GM23338 (cell line): Measurements from ENCODE around the gene STRIP1. TPM values are rescaled to one million over a fixed set of nuclear protein-coding genes. Genes with fewer than 3 reads are reported as not detected.

ENCODE experiments used
- ATAC-seq: fragments of 200-7000 bp; cut with Tn5 transposase; 3 replicates; pipeline ENCODE4 v1.9.1; 2020
- DNase-seq: peaks from one replicate; pipeline ENCODE4 v3.0.0-alpha.2; 2015; ENCODE audit warnings: low spot score
- H2AFZ ChIP-seq: fragments of 200-600 bp; sonication (generic); 2 replicates; pipeline ENCODE4 v1.8.0; 2016; ENCODE audit warnings: antibody characterized with exemption, mild to moderate bottlenecking, moderate library complexity
- H3F3A ChIP-seq: fragments of 200-600 bp; sonication (generic); replicated peaks from 2 replicates; pipeline ENCODE4 v1.8.0; 2017; ENCODE audit warnings: antibody characterized with exemption, mixed run types, low read depth
- H3K27ac ChIP-seq: fragments of 200-600 bp; sonication (generic); 2 replicates; pipeline ENCODE4 v1.6.1; 2016; ENCODE audit warnings: low read depth
- H3K27me3 ChIP-seq: fragments of 200-600 bp; sonication (generic); 2 replicates; pipeline ENCODE4 v1.8.0; 2016; ENCODE audit warnings: mild to moderate bottlenecking, mixed run types, moderate library complexity; ENCODE audit not compliant: insufficient read depth
- H3K36me3 ChIP-seq: fragments of 200-600 bp; sonication (generic); 2 replicates; pipeline ENCODE4 v1.8.0; 2016; ENCODE audit warnings: mild to moderate bottlenecking; ENCODE audit not compliant: insufficient read depth
- H3K4me1 ChIP-seq: fragments of 200-600 bp; sonication (generic); 2 replicates; pipeline ENCODE4 v1.8.0; 2016; ENCODE audit warnings: mild to moderate bottlenecking, moderate library complexity; ENCODE audit not compliant: insufficient read depth
- H3K4me2 ChIP-seq: fragments of 200-600 bp; sonication (generic); 2 replicates; pipeline ENCODE4 v1.7.1; 2017; ENCODE audit warnings: mixed run types
- H3K4me3 ChIP-seq: fragments of 200-600 bp; sonication (generic); 2 replicates; pipeline ENCODE4 v1.6.1; 2016; ENCODE audit warnings: mixed run types
- H3K79me2 ChIP-seq: fragments of 200-600 bp; sonication (generic); replicated peaks from 2 replicates; pipeline ENCODE4 v1.8.0; 2017; ENCODE audit warnings: mild to moderate bottlenecking; ENCODE audit not compliant: insufficient read depth
- H3K9me2 ChIP-seq: fragments of 200-600 bp; sonication (generic); 2 replicates; pipeline ENCODE4 v1.8.0; 2017; ENCODE audit not compliant: insufficient read depth
- H4K20me1 ChIP-seq: fragments of 200-600 bp; sonication (generic); replicated peaks from 2 replicates; pipeline ENCODE4 v1.8.0; 2017; ENCODE audit warnings: mild to moderate bottlenecking; ENCODE audit not compliant: insufficient read depth
- H3K27ac Mint-ChIP-seq: 2 replicates; pipeline ENCODE4 v1.8.0; 2020; ENCODE audit warnings: inconsistent platforms, mild to moderate bottlenecking, moderate library complexity, mixed read lengths
- H3K27me3 Mint-ChIP-seq: 3 replicates; pipeline ENCODE4 v1.8.0; 2022; ENCODE audit warnings: low read depth, mild to moderate bottlenecking, moderate library complexity, mixed read lengths, inconsistent platforms; ENCODE audit not compliant: insufficient read depth, poor library complexity
- H3K36me3 Mint-ChIP-seq: 3 replicates; pipeline ENCODE4 v1.8.0; 2021; ENCODE audit warnings: low read depth, mild to moderate bottlenecking, inconsistent platforms, moderate library complexity, mixed read lengths
- H3K4me1 Mint-ChIP-seq: 3 replicates; pipeline ENCODE4 v1.8.0; 2020; ENCODE audit warnings: mild to moderate bottlenecking, inconsistent platforms, mixed read lengths
- H3K4me3 Mint-ChIP-seq: 3 replicates; pipeline ENCODE4 v1.8.0; 2021; ENCODE audit warnings: moderate library complexity, mild to moderate bottlenecking, inconsistent platforms, mixed read lengths
- H3K9me3 Mint-ChIP-seq: 3 replicates; pipeline ENCODE4 v1.8.0; 2020; ENCODE audit warnings: moderate library complexity, mild to moderate bottlenecking, inconsistent platforms, mixed read lengths
- CREB1 ChIP-seq: fragments of 250-450 bp; sonication (Bioruptor Pico); IDR thresholded peaks from 2 replicates; pipeline ENCODE4 v1.5.0; 2020; ENCODE audit warnings: low read depth, mild to moderate bottlenecking, moderate library complexity
- CTCF ChIP-seq, 2 experiments: fragments of 200-600 bp in 1 of 2; sonication (generic) in 1 of 2; conservative IDR thresholded peaks; 2 replicates each; pipeline versions ENCODE4 v1.5.1 to v1.6.1; 2016 to 2017; ENCODE audit warnings: antibody characterized with exemption in 2 of 2, low read depth in 2 of 2, mild to moderate bottlenecking in 2 of 2, moderate library complexity in 1 of 2
- ETS1 ChIP-seq: IDR thresholded peaks from 2 replicates; pipeline ENCODE4 v1.6.1; 2016; ENCODE audit warnings: antibody characterized with exemption
- EZH2 ChIP-seq: fragments of 200-600 bp; sonication (generic); IDR thresholded peaks from one replicate; pipeline ENCODE4 v1.8.0; 2017; ENCODE audit warnings: antibody characterized with exemption, mild to moderate bottlenecking, low read depth; ENCODE audit not compliant: unreplicated experiment
- EZH2phosphoT487 ChIP-seq: fragments of 200-600 bp; sonication (generic); IDR thresholded peaks from one replicate; pipeline ENCODE4 v1.8.1; 2018; ENCODE audit warnings: antibody characterized with exemption; ENCODE audit not compliant: unreplicated experiment
- JUNB ChIP-seq: IDR thresholded peaks from one replicate; pipeline ENCODE4 v1.6.1; 2016; ENCODE audit warnings: antibody characterized with exemption; ENCODE audit not compliant: unreplicated experiment
- NANOG ChIP-seq: IDR thresholded peaks from 2 replicates; pipeline ENCODE4 v1.6.1; 2016; ENCODE audit warnings: antibody characterized with exemption, borderline replicate concordance
- POLR2AphosphoS5 ChIP-seq: IDR thresholded peaks from 2 replicates; pipeline ENCODE4 v1.6.1; 2016; ENCODE audit warnings: antibody characterized with exemption, low read depth
- REST ChIP-seq: IDR thresholded peaks from one replicate; pipeline ENCODE4 v1.6.1; 2018; ENCODE audit warnings: antibody characterized with exemption; ENCODE audit not compliant: unreplicated experiment
- STAT1 ChIP-seq: IDR thresholded peaks from one replicate; pipeline ENCODE4 v1.6.1; 2016; ENCODE audit warnings: antibody characterized with exemption; ENCODE audit not compliant: unreplicated experiment
- ZNF114 ChIP-seq: fragments of 250-450 bp; sonication (Bioruptor Pico); IDR thresholded peaks from 2 replicates; pipeline ENCODE4 v1.5.0; 2020; ENCODE audit warnings: mild to moderate bottlenecking, moderate library complexity
- ZNF331 ChIP-seq: fragments of 250-450 bp; sonication (Bioruptor Pico); IDR thresholded peaks from 2 replicates; pipeline ENCODE4 v1.5.0; 2020; ENCODE audit warnings: low read depth, mild to moderate bottlenecking, moderate library complexity
- ZNF462 ChIP-seq: fragments of 250-450 bp; sonication (Bioruptor Pico); IDR thresholded peaks from 2 replicates; pipeline ENCODE4 v1.5.0; 2020; ENCODE audit warnings: mild to moderate bottlenecking, moderate library complexity
- polyA plus RNA-seq: library from polyadenylated mRNA; unstranded; fragments of >200 nt; fragmentation: Nextera tagmentation; extraction: Ambion mirVana; gene quantifications from 2 replicates; pipeline ENCODE4 v1.2.1, GENCODE V29; 2016
- total RNA-seq: library from RNA; depleted of rRNA; stranded (reverse); fragments of >200 nt; shearing (Covaris generic); gene quantifications from 2 replicates; pipeline ENCODE4 v1.2.3, GENCODE V29; 2014

The STRIP1 gene
- total and polyA plus RNA-seq, 2 experiments from 2014 or later = 17.2 to 50.6 TPM

- Histone ChIP-seq H2AFZ (no peak overlapping the region), H3F3A (no peaks in the 10 kb centered on the region), H3K27me3 (no peaks in the 10 kb centered on the region), H4K20me1 (peaks cover 42% of the 10 kb centered on the region), H3K4me1 (no peaks in the 10 kb centered on the region), H3K4me2 (no peak overlapping the region), H3K9me2 (no peaks in the 10 kb centered on the region), H3K4me3 (no peak overlapping the region), H3K79me2 (peaks cover 90% of the 10 kb centered on the region), H3K27ac (no peak overlapping the region), H3K36me3 (no peaks in the 10 kb centered on the region)
- peaks cover 7% of the 10 kb centered on the region; the same call in 2 of the 3 replicates for H3K4me1 Mint-ChIP-seq
- no peak for ATAC-seq
- H3K27ac Mint-ChIP-seq = no peak overlapping the region
- H3K4me3 Mint-ChIP-seq = no peak overlapping the region
- no peak for DNase-seq
- peaks cover 6% of the 10 kb centered on the region for H3K27me3 Mint-ChIP-seq
- H3K9me3 Mint-ChIP-seq = no peaks in the 10 kb centered on the region
- TF ChIP-seq JUNB = no peak
- no peak for TF ChIP-seq REST
- TF ChIP-seq ZNF462 (CRISPR knock-in tag) = no peak
- TF ChIP-seq ZNF331 = no peak
- no peak for TF ChIP-seq ZNF114 (CRISPR knock-in tag)
- TF ChIP-seq EZH2phosphoT487 = no peak
- TF ChIP-seq STAT1 = no peak
- TF ChIP-seq EZH2 = no peak
- TF ChIP-seq NANOG = no peak
- no peak for TF ChIP-seq ETS1
- TF ChIP-seq CTCF (conservative IDR thresholded peaks at IDR 0.05; ENCODE audit: low read depth in 2 of 2) = no peak
- TF ChIP-seq CREB1 (CRISPR knock-in tag) = no peak
- TF ChIP-seq POLR2AphosphoS5 = no peak
- H3K36me3 Mint-ChIP-seq = peaks cover 5% of the 10 kb centered on the region; the same call in 1 of the 3 replicates
Measured at GRCh38 chr1:109995536-109995935, 38.9 kb upstream of the STRIP1 start.
